ENCODE data around the gene HECW1.

The HECW1 gene

DNA sequence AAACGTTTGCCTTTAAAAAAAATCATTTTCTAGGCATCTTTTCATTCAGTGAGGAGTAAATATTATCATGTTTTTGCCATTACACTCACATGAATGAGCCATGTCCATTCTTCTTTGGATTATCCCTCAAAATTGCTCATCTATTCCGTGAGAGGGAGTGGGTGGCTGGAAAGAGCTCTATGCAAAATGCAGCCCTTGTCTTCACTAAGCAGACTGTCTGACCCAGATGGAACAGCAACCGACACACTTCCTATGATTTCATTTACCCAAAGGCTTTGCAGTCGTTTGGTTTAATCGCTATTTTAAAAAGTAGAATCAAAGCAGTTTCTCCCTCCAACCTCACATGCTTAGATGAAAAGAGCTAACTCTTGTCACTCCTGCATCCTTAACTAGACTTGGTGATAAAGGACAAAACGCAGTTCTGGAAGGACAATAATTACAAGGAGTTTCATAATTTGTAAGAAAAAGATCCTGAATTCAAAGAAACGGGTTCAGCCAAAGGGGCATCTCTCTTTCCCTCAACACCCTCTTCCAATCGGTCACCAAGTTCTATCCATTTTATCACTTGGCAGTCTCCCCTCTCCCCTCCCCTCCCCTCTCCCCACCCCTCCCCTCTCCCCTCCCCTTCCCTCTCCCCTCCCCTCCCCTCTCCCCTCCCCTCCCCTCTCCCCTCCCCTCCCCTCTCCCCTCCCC lies 272.3 kb downstream of the HECW1 start:
- no peak for DNase-seq (ENCODE audit: extremely low spot score)
- TF ChIP-seq, protein P1, sequence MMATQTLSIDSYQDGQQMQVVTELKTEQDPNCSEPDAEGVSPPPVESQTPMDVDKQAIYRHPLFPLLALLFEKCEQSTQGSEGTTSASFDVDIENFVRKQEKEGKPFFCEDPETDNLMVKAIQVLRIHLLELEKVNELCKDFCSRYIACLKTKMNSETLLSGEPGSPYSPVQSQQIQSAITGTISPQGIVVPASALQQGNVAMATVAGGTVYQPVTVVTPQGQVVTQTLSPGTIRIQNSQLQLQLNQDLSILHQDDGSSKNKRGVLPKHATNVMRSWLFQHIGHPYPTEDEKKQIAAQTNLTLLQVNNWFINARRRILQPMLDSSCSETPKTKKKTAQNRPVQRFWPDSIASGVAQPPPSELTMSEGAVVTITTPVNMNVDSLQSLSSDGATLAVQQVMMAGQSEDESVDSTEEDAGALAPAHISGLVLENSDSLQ (IDR thresholded peaks at IDR 0.05), result no peak
- TF ChIP-seq LEF1 (IDR thresholded peaks at IDR 0.05; ENCODE audit: borderline replicate concordance) (no peak), L3MBTL2 (conservative IDR thresholded peaks at IDR 0.05) (no peak), SUZ12 (IDR thresholded peaks at IDR 0.05) (no peak), HDGF (IDR thresholded peaks at IDR 0.05; ENCODE audit: borderline replicate concordance) (no peak), CTBP1 (IDR thresholded peaks at IDR 0.05; ENCODE audit: borderline replicate concordance) (no peak), ZNF384 (IDR thresholded peaks at IDR 0.05) (no peak), ARNT (IDR thresholded peaks at IDR 0.05) (no peak), FOXA1 (IDR thresholded peaks at IDR 0.05) (no peak), SP1 (IDR thresholded peaks at IDR 0.05) (no peak), BHLHE40 (IDR thresholded peaks at IDR 0.05; ENCODE audit: borderline replicate concordance) (no peak), TARDBP (IDR thresholded peaks at IDR 0.05) (no peak), FOXK2 (IDR thresholded peaks at IDR 0.05) (no peak), NFRKB (IDR thresholded peaks at IDR 0.05) (no peak), FOXM1 (IDR thresholded peaks at IDR 0.05; ENCODE audit: borderline replicate concordance) (no peak), ELF4 (IDR thresholded peaks at IDR 0.05) (no peak)
- ChIA-PET CTCF (no interaction called here), POLR2A (no interaction called here)

DNA sequence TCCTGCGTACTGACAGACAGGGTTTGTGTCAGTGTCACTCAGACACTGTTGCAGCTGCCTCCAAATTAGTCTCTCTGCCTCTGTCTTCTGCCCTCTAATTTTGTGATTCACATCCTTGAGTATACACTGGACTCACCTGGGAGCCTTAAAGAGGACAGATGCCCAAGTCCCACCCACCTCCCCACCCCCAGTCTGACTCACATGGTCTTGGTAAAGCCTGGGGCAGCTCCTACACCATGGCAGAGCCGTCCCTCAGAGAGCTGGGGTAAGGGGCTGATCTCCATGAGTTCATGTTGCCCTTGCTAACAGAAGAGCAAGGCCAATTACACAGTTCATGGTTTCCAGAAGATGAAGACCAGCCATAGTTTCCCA lies 272.8 kb downstream of the HECW1 start:
- CTCF ChIA-PET, result no interaction called here
- no peak for TF ChIP-seq FOXM1 (IDR thresholded peaks at IDR 0.05; ENCODE audit: borderline replicate concordance)
- no peak for TF ChIP-seq HDGF (IDR thresholded peaks at IDR 0.05; ENCODE audit: borderline replicate concordance)
- TF ChIP-seq, protein P1 (IDR thresholded peaks at IDR 0.05), result no peak
- TF ChIP-seq CTBP1 (IDR thresholded peaks at IDR 0.05; ENCODE audit: borderline replicate concordance), result no peak
- TF ChIP-seq NFRKB (IDR thresholded peaks at IDR 0.05), result no peak
- no peak for TF ChIP-seq SP1 (IDR thresholded peaks at IDR 0.05)
- TF ChIP-seq ZNF384 (IDR thresholded peaks at IDR 0.05), result no peak
- no peak for TF ChIP-seq L3MBTL2 (conservative IDR thresholded peaks at IDR 0.05)
- TF ChIP-seq LEF1 (IDR thresholded peaks at IDR 0.05; ENCODE audit: borderline replicate concordance), result no peak
- no peak for TF ChIP-seq TARDBP (IDR thresholded peaks at IDR 0.05)
- TF ChIP-seq ARNT (IDR thresholded peaks at IDR 0.05), result no peak
- no peak for TF ChIP-seq FOXK2 (IDR thresholded peaks at IDR 0.05)
- TF ChIP-seq ELF4 (IDR thresholded peaks at IDR 0.05), result no peak
- TF ChIP-seq FOXA1 (IDR thresholded peaks at IDR 0.05), result no peak
- TF ChIP-seq SUZ12 (IDR thresholded peaks at IDR 0.05), result no peak
- TF ChIP-seq BHLHE40 (IDR thresholded peaks at IDR 0.05; ENCODE audit: borderline replicate concordance), result no peak
- POLR2A ChIA-PET, result no interaction called here

GRCh38 chr7:43385856-43386255 lies 273.4 kb downstream of the HECW1 start:
- TF ChIP-seq CTBP1 (IDR thresholded peaks at IDR 0.05; ENCODE audit: borderline replicate concordance) (no peak), FOXM1 (IDR thresholded peaks at IDR 0.05; ENCODE audit: borderline replicate concordance) (no peak), LEF1 (IDR thresholded peaks at IDR 0.05; ENCODE audit: borderline replicate concordance) (no peak), ZNF384 (IDR thresholded peaks at IDR 0.05) (no peak), L3MBTL2 (conservative IDR thresholded peaks at IDR 0.05) (no peak), SUZ12 (IDR thresholded peaks at IDR 0.05) (no peak), HDGF (IDR thresholded peaks at IDR 0.05; ENCODE audit: borderline replicate concordance) (no peak), FOXK2 (IDR thresholded peaks at IDR 0.05) (no peak), BHLHE40 (IDR thresholded peaks at IDR 0.05; ENCODE audit: borderline replicate concordance) (no peak), NFRKB (IDR thresholded peaks at IDR 0.05) (no peak), FOXA1 (IDR thresholded peaks at IDR 0.05) (no peak), TARDBP (IDR thresholded peaks at IDR 0.05) (no peak), ELF4 (IDR thresholded peaks at IDR 0.05) (no peak), SP1 (IDR thresholded peaks at IDR 0.05) (no peak), ARNT (IDR thresholded peaks at IDR 0.05) (no peak)
- TF ChIP-seq, protein P1 (IDR thresholded peaks at IDR 0.05), result no peak
- ChIA-PET POLR2A (no interaction called here), CTCF (no interaction called here)
- DNase-seq (ENCODE audit: extremely low spot score), result no peak

More for the DNA sequence above, 272.8 kb downstream of the HECW1 start:
- DNase-seq (ENCODE audit: extremely low spot score), result no peak

- ChIA-PET CTCF (no interaction called here), POLR2A (no interaction called here)
- TF ChIP-seq FOXM1 (IDR thresholded peaks at IDR 0.05; ENCODE audit: borderline replicate concordance) (no peak), FOXK2 (IDR thresholded peaks at IDR 0.05) (no peak), NFRKB (IDR thresholded peaks at IDR 0.05) (no peak), LEF1 (IDR thresholded peaks at IDR 0.05; ENCODE audit: borderline replicate concordance) (no peak), BHLHE40 (IDR thresholded peaks at IDR 0.05; ENCODE audit: borderline replicate concordance) (no peak), L3MBTL2 (conservative IDR thresholded peaks at IDR 0.05) (no peak), TARDBP (IDR thresholded peaks at IDR 0.05) (no peak), ARNT (IDR thresholded peaks at IDR 0.05) (no peak), SP1 (IDR thresholded peaks at IDR 0.05) (no peak), HDGF (IDR thresholded peaks at IDR 0.05; ENCODE audit: borderline replicate concordance) (no peak), FOXA1 (IDR thresholded peaks at IDR 0.05) (no peak), ELF4 (IDR thresholded peaks at IDR 0.05) (no peak), ZNF384 (IDR thresholded peaks at IDR 0.05) (no peak), SUZ12 (IDR thresholded peaks at IDR 0.05) (no peak), CTBP1 (IDR thresholded peaks at IDR 0.05; ENCODE audit: borderline replicate concordance) (no peak)
- TF ChIP-seq, protein P1 (IDR thresholded peaks at IDR 0.05), result no peak
- no peak for DNase-seq (ENCODE audit: extremely low spot score)
Measured at GRCh38 chr7:43387932-43388331, 275.5 kb downstream of the HECW1 start.

DNA sequence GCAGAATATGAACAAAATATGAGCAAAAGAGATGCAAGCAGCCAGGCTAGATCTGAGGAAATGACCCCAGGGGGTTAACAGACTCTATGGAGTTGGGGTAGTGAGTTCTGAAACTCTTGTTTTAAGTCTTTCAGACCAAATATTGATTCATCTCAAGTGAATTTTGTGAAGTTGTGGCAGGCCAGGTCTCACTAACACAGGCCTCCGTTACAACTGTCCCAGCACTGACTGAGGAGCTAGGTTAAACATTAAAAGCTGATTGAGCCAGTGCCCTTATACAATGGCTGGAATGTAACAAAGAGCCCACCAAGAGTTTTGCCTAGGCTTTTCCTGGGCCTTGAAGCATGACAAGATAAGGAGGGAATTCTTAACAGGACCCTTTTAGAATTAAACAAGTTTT lies 278.1 kb downstream of the HECW1 start:
- ChIA-PET CTCF (no interaction called here), POLR2A (no interaction called here)
- no peak for TF ChIP-seq SP1 (IDR thresholded peaks at IDR 0.05)
- no peak for TF ChIP-seq FOXM1 (IDR thresholded peaks at IDR 0.05; ENCODE audit: borderline replicate concordance)
- TF ChIP-seq ARNT (IDR thresholded peaks at IDR 0.05), result no peak
- TF ChIP-seq LEF1 (IDR thresholded peaks at IDR 0.05; ENCODE audit: borderline replicate concordance), result no peak
- TF ChIP-seq FOXA1 (IDR thresholded peaks at IDR 0.05), result no peak
- no peak for TF ChIP-seq HDGF (IDR thresholded peaks at IDR 0.05; ENCODE audit: borderline replicate concordance)
- TF ChIP-seq CTBP1 (IDR thresholded peaks at IDR 0.05; ENCODE audit: borderline replicate concordance), result no peak
- TF ChIP-seq BHLHE40 (IDR thresholded peaks at IDR 0.05; ENCODE audit: borderline replicate concordance), result no peak
- no peak for TF ChIP-seq NFRKB (IDR thresholded peaks at IDR 0.05)
- no peak for TF ChIP-seq ELF4 (IDR thresholded peaks at IDR 0.05)
- no peak for TF ChIP-seq FOXK2 (IDR thresholded peaks at IDR 0.05)
- no peak for DNase-seq (ENCODE audit: extremely low spot score)

All from HEK293T (cell line).